D721Med (cell line): ENCODE data around the gene ZNF280A.

Experiments
- DNase-seq: peaks from one replicate; pipeline ENCODE4 v3.0.0; 2011; ENCODE audit warnings: low spot score; ENCODE audit not compliant: insufficient read length
- FAIRE-seq: peaks from 2 replicates; lab custom pipeline; 2011; peaks lifted over from hg19 to GRCh38; lab: Jason Lieb, UNC
- TF ChIP-seq, protein P1 (sequence below): IDR thresholded peaks from 2 replicates; pipeline ENCODE4 v1.5.1; 2012; ENCODE audit warnings: mild to moderate bottlenecking, control low read depth; ENCODE audit not compliant: insufficient read depth; ENCODE audit errors: missing control alignments

ZNF280A gene

DNA sequence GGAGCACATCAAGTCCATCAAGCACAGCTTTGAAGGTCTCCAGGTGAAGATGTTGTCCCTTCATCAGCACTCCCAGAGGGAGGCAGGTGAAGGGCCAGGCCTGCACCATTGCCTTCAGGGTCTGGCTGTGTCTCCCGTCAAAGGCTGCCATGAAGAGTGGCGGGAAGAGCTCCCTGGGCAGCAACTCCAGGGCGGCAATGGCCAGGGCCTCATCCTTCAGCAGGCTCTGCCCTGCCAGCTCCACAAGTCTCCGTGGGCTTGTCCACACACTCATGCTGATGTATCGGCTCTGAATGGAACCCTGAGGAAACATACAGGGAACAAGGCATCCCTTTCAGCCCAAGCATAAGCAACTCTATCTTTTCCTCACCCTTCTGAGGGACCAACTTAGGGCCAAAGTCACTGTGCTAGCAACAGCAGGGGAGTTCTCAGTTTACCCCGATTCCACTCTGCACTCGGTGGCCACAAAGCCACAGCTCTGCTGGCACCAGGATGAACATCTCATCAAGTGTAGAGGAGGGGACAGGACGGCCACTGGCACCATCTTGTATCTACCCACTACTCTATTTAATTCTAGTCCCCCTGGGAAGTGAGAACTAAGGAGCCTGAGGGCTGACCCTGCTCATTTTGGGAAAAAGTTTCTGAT is 30.8 kb upstream of the ZNF280A start:
- TF ChIP-seq, protein P1, sequence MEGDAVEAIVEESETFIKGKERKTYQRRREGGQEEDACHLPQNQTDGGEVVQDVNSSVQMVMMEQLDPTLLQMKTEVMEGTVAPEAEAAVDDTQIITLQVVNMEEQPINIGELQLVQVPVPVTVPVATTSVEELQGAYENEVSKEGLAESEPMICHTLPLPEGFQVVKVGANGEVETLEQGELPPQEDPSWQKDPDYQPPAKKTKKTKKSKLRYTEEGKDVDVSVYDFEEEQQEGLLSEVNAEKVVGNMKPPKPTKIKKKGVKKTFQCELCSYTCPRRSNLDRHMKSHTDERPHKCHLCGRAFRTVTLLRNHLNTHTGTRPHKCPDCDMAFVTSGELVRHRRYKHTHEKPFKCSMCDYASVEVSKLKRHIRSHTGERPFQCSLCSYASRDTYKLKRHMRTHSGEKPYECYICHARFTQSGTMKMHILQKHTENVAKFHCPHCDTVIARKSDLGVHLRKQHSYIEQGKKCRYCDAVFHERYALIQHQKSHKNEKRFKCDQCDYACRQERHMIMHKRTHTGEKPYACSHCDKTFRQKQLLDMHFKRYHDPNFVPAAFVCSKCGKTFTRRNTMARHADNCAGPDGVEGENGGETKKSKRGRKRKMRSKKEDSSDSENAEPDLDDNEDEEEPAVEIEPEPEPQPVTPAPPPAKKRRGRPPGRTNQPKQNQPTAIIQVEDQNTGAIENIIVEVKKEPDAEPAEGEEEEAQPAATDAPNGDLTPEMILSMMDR: no peak
- no peak for DNase-seq
- no peak for FAIRE-seq

DNA sequence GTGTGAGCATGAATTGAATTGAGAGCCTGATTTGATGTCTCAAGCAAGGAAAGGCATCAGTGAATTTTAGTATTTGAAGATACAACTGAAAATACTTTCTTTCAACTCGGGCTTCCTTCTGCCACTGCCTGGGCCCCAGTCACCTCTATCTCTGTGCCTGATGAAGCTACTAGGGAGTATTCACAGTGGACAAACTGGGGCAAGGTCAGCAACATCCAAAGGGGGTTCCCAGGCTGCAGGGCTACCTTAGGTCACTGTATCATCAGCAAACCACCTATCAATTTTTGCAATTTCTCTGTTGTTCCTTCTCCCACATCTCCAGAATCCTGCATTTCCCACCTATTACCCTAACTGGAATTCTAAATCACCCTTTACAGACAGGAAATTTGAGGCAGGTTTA is 28.8 kb upstream of the ZNF280A start:
- TF ChIP-seq, protein P1: no peak
- FAIRE-seq (no peak), DNase-seq (no peak)

DNA sequence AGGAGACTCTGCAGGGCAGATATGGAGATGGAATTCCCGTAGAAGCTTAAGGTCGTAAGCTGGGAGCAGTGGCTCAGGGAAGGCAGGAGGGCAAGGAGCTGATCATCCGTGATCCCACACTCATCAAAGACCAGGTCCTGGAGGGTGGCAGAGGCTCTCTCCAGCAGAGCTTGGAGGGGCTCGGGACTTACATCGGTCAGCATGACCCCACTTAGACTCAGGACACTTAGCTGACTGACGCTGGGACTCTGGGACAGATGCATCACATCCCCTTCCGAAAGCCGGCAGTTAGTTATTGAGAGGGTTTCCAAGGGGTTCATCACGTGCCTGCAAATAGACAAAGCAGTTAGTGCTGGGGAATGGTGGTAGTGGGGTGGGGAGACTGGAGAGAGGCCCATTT is 28.2 kb upstream of the ZNF280A start:
- TF ChIP-seq, protein P1: no peak
- DNase-seq (no peak), FAIRE-seq (no peak)

DNA sequence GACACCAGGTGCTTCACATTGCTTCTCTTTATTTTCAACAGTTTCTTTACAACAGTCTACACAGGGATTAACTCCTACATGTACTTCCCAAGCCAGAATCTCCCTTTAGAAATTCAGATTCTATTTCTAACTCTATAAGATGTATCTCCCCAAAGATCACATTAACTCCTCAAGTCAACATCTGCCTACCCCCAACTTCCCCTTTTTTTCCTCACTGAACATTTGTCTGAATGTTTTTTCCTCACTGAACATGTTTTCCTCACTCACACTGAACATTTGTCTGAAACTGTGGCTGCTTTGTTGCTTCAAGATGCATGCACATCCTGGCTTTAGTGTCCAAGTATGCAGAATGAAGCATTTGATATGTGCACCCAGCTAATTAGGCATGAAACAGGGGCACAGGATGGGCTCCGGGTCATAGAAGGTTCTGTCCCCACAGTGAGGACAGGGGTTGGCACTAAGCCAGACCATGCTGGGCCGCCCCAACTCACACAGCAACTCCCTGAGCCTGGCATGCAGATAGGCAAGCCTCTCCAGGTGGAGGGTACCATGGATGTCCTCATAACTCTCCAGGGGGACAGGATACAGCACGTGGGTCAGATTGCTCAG is 27.7 kb upstream of the ZNF280A start:
- DNase-seq: no peak
- TF ChIP-seq, protein P1: no peak
- no peak for FAIRE-seq

DNA sequence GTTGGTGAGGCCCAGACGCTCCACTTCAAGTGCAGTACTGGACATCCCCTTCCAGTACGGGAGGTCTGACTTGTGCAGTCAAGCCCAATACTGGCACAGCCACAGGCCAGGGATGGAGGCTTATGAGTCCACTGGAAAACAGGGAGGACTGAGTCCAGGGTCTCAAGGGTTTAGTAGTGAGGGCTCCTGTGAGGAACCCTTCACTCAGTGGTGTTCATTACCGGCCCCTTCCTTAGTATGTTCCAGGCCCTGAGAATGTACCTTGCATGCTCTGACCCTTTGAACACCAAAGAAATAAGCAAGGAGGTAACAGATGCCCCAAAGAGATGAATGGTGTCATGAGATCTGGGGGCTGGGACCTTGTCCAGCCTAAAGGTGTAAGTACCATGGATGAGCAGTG is 27.2 kb upstream of the ZNF280A start:
- FAIRE-seq: no peak

DNA sequence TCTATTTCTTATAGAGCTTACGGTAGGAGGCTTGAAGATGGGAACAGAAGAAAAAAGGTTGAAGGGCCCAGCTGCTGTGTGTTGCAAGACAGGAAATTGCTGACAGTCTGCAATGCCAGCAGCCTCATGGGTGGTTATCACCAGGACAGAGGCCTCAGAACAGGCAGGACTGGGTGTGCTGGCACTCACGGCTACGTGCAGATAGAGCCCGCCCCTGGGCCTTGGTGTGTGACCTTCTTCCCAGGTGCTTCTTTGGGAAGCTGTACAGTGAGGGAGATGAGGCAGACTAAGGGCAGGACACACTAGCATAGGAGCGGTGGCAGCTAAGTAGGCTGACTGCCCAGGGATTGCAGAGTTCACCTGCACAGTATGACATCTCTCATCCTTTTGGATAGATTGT is 26.4 kb upstream of the ZNF280A start:
- TF ChIP-seq, protein P1: no peak
- DNase-seq (no peak), FAIRE-seq (no peak)

More for the DNA sequence above, 27.2 kb upstream of the ZNF280A start:
- TF ChIP-seq, protein P1: no peak
- no peak for DNase-seq

DNA sequence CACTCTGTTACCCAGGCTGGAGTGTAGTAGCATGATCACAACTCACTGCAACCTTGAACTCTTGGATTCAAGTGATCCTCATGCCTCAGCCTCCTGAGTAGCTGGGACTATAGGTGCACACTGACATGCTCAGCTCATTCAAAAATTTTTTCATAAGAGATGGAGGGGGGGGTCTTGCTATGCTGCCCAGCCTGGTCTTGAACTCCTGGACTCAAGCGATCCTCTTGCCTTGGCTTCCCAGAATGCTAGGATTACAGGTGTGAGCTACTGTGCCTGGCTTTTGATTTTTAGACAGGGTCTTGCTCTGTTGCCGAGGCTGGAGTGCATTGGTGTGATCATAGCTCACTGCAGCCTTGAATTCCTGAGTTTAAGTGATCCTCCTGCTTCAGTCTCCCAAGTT is 25.0 kb upstream of the ZNF280A start:
- TF ChIP-seq, protein P1: no peak
- no peak for FAIRE-seq
- no peak for DNase-seq
